ENCODE measurements around the gene CRYL1. TPM values are rescaled to one million over a fixed set of nuclear protein-coding genes. Genes with fewer than 3 reads are reported as not detected.

The CRYL1 gene
- total and polyA plus RNA-seq, 2 experiments from 2014 or later = 65.5 to 66.2 TPM

- whole genome bisulfite sequencing (ENCODE audit: low lambda C conversion rate, missing lambda C conversion rate) = 90% methylated on average over 4 of the region's 4 CpGs
- H3K4me1 ChIP-seq (ENCODE audit: insufficient read depth) = peaks cover 6% of the 10 kb centered on the region
Observed at GRCh38 chr13:20439261-20439660, 86.4 kb downstream of the CRYL1 start.

GRCh38 chr13:20438801-20439200, 86.9 kb downstream of the CRYL1 start:
- no peak for DNase-seq (ENCODE audit: low spot score)
- no peak overlapping the region for H3K4me2 ChIP-seq
- H3K27ac ChIP-seq = no peak overlapping the region
- no peak overlapping the region for H3K4me3 ChIP-seq
- no peaks in the 10 kb centered on the region for H3K36me3 ChIP-seq (replicated peaks; ENCODE audit: insufficient read depth, low read depth)
- H4K20me1 ChIP-seq (ENCODE audit: insufficient read depth, poor library complexity, severe bottlenecking) = no peaks in the 10 kb centered on the region
- WGBS (ENCODE audit: low lambda C conversion rate, missing lambda C conversion rate) = 88% methylated on average over 6 of the region's 6 CpGs
- no peaks in the 10 kb centered on the region for H3K27me3 ChIP-seq
- no peaks in the 10 kb centered on the region for H3K9me3 ChIP-seq (ENCODE audit: low read depth)
- TF ChIP-seq EZH2phosphoT487 (IDR thresholded peaks at IDR 0.05; ENCODE audit: low read depth, severe bottlenecking, unreplicated experiment) = no peak
- no peak for TF ChIP-seq CTCF (IDR thresholded peaks at IDR 0.05; ENCODE audit: poor library complexity)
- no peak for TF ChIP-seq EZH2 (IDR thresholded peaks at IDR 0.05; ENCODE audit: borderline replicate concordance)
- no peaks in the 10 kb centered on the region for H3K79me2 ChIP-seq
- peaks cover 6% of the 10 kb centered on the region for H3K4me1 ChIP-seq (ENCODE audit: insufficient read depth)
- H2AFZ ChIP-seq = no peak overlapping the region
- no peaks in the 10 kb centered on the region for H3K9me2 ChIP-seq (replicated peaks; ENCODE audit: insufficient read depth)

More at GRCh38 chr13:20439261-20439660, 86.4 kb downstream of the CRYL1 start:
- Histone ChIP-seq H4K20me1 (ENCODE audit: insufficient read depth, poor library complexity, severe bottlenecking) (no peaks in the 10 kb centered on the region), H3K4me2 (no peak overlapping the region), H2AFZ (no peak overlapping the region), H3K27me3 (no peaks in the 10 kb centered on the region), H3K4me3 (no peak overlapping the region), H3K9me3 (ENCODE audit: low read depth) (no peaks in the 10 kb centered on the region), H3K36me3 (replicated peaks; ENCODE audit: insufficient read depth, low read depth) (no peaks in the 10 kb centered on the region), H3K9me2 (replicated peaks; ENCODE audit: insufficient read depth) (no peaks in the 10 kb centered on the region), H3K79me2 (no peaks in the 10 kb centered on the region), H3K27ac (no peak overlapping the region)
- no peak for TF ChIP-seq CTCF (IDR thresholded peaks at IDR 0.05; ENCODE audit: poor library complexity)
- DNase-seq (ENCODE audit: low spot score) = no peak

GRCh38 chr13:20436505-20436904, 89.2 kb downstream of the CRYL1 start:
- H3K27me3 ChIP-seq = no peaks in the 10 kb centered on the region
- H3K27ac ChIP-seq = no peak overlapping the region
- H2AFZ ChIP-seq = no peak overlapping the region
- H3K79me2 ChIP-seq = no peaks in the 10 kb centered on the region
- DNase-seq (ENCODE audit: low spot score) = no peak
- no peak for TF ChIP-seq EZH2phosphoT487 (IDR thresholded peaks at IDR 0.05; ENCODE audit: low read depth, severe bottlenecking, unreplicated experiment)
- no peak for TF ChIP-seq CTCF (IDR thresholded peaks at IDR 0.05; ENCODE audit: poor library complexity)
- no peak for TF ChIP-seq EZH2 (IDR thresholded peaks at IDR 0.05; ENCODE audit: borderline replicate concordance)
- WGBS (ENCODE audit: low lambda C conversion rate, missing lambda C conversion rate) = 96% methylated on average over 10 of the region's 10 CpGs
- H3K9me2 ChIP-seq (replicated peaks; ENCODE audit: insufficient read depth) = no peaks in the 10 kb centered on the region
- H3K4me2 ChIP-seq = no peak overlapping the region
- no peaks in the 10 kb centered on the region for H4K20me1 ChIP-seq (ENCODE audit: insufficient read depth, poor library complexity, severe bottlenecking)
- H3K4me1 ChIP-seq (ENCODE audit: insufficient read depth) = peaks cover 2% of the 10 kb centered on the region
- H3K4me3 ChIP-seq = no peak overlapping the region
- no peaks in the 10 kb centered on the region for H3K36me3 ChIP-seq (replicated peaks; ENCODE audit: insufficient read depth, low read depth)
- no peaks in the 10 kb centered on the region for H3K9me3 ChIP-seq (ENCODE audit: low read depth)
